GM21515 (cell line): ENCODE results near the gene FAM43B.

Experiments used
- ATAC-seq: cut with Tn5 transposase; IDR thresholded peaks from one replicate; pipeline ENCODE4 v1.9.1; 2021; ENCODE audit not compliant: unreplicated experiment

The FAM43B gene

GRCh38 chr1:20589331-20590278, 37.2 kb downstream of the FAM43B start:
- no peak for ATAC-seq

DNA sequence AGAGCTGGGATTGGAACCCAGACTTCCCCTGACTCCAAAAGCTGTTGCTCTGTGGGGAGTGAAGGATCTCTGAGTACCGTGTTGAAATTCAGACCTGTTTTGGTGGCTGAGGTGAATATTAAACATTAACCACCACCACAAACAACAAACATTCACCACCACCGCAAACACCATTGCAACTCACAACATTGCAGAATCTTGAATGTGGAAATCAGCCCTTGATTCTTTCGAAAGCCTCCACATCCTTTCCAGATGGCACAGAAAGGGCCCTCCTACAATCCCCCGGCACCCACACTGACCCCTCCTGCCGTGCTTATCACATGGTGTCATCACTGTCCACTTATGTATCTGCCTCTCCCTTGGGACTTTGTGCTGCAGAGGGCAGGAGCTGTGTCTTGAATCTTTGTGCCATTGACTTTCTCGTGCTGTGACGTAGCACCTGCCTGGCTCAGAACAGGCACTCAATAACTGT, 38.0 kb downstream of the FAM43B start:
- no peak for ATAC-seq

- no peak for ATAC-seq
These were observed 41.4 kb downstream of the FAM43B start for GRCh38 chr1:20593756-20594155.

GRCh38 chr1:20594746-20595145, 42.4 kb downstream of the FAM43B start:
- no peak for ATAC-seq

DNA sequence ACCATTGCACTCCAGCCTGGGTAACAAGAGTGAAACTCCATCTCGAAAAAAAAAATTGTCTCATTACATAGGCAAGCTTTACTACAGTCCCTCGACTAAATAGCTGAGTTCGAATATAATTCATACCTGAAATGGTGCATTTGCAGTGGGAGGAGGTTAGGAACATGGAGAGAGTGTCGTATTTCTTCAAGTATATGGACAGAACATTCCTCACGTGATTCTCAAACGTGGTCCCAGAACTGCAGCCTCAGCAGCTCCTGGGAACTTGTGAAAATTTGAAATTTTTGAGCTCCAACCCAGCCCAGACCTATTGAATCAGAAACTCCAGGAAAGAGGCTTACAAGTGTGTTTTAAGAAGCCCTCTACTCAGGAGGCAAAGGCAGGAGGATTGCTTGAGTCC, 43.7 kb downstream of the FAM43B start:
- ATAC-seq: no peak

- ATAC-seq: no peak
These were observed 45.3 kb downstream of the FAM43B start for GRCh38 chr1:20597650-20598049.

GRCh38 chr1:20600156-20600555, 47.8 kb downstream of the FAM43B start:
- no peak for ATAC-seq

- ATAC-seq: no peak
These were observed 48.9 kb downstream of the FAM43B start for GRCh38 chr1:20601129-20601825.

GRCh38 chr1:20602851-20603450, 50.6 kb downstream of the FAM43B start:
- ATAC-seq: no peak

- no peak for ATAC-seq
These were observed 51.4 kb downstream of the FAM43B start for GRCh38 chr1:20603504-20604464.
